ENCODE measurements around the gene PLCXD1.

DNA sequence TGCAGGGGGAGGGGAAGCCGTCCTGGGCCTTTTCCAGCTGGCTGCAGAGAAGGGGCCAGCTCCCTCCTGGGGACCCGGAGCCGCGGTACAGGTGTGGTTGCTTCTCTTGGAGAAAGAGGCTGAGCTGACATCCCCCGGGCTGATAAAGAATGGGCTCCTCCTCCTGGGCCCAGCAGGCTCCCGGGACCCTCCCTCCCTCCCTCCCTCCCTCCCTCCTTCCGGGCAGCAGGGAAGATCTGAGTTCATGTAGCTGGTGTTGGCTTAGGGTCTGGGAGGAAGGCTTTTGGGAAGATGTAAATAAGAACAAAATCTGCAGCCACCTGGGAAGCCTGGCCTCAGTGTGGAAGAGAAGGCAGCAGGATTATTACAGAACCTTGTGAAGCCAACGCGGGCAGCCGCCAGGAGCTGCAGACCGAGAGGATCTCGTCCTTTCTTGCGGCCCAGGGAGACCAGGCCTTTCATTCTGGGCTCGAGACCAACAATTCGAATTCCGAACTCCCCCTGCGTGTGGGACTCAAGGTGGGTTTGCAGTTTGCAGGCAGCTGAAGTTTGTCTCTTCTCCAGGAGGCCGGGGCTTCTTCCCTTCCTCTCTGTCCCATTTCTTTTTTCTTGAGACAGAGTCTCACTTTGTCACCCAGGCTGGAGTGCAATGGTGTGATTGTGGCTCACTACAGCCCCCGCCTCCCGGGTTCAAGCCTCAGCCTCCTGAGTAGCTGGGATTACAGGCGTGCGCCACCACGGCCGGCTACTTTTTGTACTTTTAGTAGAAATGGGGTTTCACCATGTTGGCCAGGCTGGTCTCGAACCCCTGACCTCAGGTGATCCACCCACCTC lies at the start of gene PLCXD1:
- TF ChIP-seq, protein P1, sequence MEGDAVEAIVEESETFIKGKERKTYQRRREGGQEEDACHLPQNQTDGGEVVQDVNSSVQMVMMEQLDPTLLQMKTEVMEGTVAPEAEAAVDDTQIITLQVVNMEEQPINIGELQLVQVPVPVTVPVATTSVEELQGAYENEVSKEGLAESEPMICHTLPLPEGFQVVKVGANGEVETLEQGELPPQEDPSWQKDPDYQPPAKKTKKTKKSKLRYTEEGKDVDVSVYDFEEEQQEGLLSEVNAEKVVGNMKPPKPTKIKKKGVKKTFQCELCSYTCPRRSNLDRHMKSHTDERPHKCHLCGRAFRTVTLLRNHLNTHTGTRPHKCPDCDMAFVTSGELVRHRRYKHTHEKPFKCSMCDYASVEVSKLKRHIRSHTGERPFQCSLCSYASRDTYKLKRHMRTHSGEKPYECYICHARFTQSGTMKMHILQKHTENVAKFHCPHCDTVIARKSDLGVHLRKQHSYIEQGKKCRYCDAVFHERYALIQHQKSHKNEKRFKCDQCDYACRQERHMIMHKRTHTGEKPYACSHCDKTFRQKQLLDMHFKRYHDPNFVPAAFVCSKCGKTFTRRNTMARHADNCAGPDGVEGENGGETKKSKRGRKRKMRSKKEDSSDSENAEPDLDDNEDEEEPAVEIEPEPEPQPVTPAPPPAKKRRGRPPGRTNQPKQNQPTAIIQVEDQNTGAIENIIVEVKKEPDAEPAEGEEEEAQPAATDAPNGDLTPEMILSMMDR (IDR thresholded peaks at IDR 0.05; ENCODE audit: borderline replicate concordance, extremely low read depth, low read length, poor library complexity, severe bottlenecking) = no peak
- TF ChIP-seq EZH2 (IDR thresholded peaks at IDR 0.05; ENCODE audit: borderline replicate concordance, low read depth, low read length, severe bottlenecking) = no peak

Measured in DND-41 (cell line).